Caco-2 (cell line): Measurements from ENCODE around the gene MOV10. TPM values are rescaled to one million over a fixed set of nuclear protein-coding genes. Genes with fewer than 3 reads are reported as not detected.
A peak's percentile ranks its signal among the peaks of the same experiment; 100 is the strongest.

Experiments
- BruUV-seq: library from RNA; stranded (reverse); fragments of 400-500 nt; replicated peaks from 2 replicates; lab custom pipeline; 2021; lab: Mats Ljungman, UMichigan
- CTCF ChIA-PET: fragments of 300-600 bp; sonication (Branson Sonifier 250); formaldehyde crosslinking; loops from one replicate; lab custom pipeline; 2022; ENCODE audit warnings: antibody characterized with exemption; lab: Charles Lee
- POLR2A ChIA-PET: fragments of 300-600 bp; sonication (Branson Sonifier 250); formaldehyde crosslinking; loops from one replicate; lab custom pipeline; 2022; ENCODE audit warnings: antibody characterized with exemption; lab: Charles Lee
- DNase-seq, 2 experiments: peaks; one replicate each; pipeline versions ENCODE4 v3.0.0 to v3.0.0-alpha.2; 2020 to 2022
- H3K27me3 ChIP-seq: replicated peaks from 2 replicates; pipeline ENCODE4 v1.6.0; 2011; ENCODE audit warnings: low read length; ENCODE audit not compliant: control insufficient read depth, insufficient read depth
- H3K36me3 ChIP-seq: 2 replicates; pipeline ENCODE4 v1.5.1; 2011; ENCODE audit warnings: low read length; ENCODE audit not compliant: control insufficient read depth, insufficient read depth
- H3K4me1 ChIP-seq: fragments of 250-450 bp; sonication (Bioruptor Pico); 2 replicates; pipeline ENCODE4 v1.5.1; 2020; ENCODE audit warnings: mild to moderate bottlenecking
- H3K4me3 ChIP-seq: 2 replicates; pipeline ENCODE4 v1.5.1; 2011; ENCODE audit warnings: low read depth, mild to moderate bottlenecking, control low read depth, low read length
- H3K9me3 ChIP-seq: fragments of 250-450 bp; sonication (Bioruptor Pico); 2 replicates; pipeline ENCODE4 v1.5.1; 2020; ENCODE audit warnings: mild to moderate bottlenecking, moderate library complexity
- H3K27ac Mint-ChIP-seq: one replicate; pipeline ENCODE4 v1.8.0; 2022; ENCODE audit warnings: mixed read lengths; ENCODE audit not compliant: unreplicated experiment
- H3K27me3 Mint-ChIP-seq: one replicate; pipeline ENCODE4 v1.8.0; 2022; ENCODE audit warnings: mixed read lengths; ENCODE audit not compliant: insufficient read depth, unreplicated experiment
- H3K36me3 Mint-ChIP-seq: one replicate; pipeline ENCODE4 v1.8.0; 2022; ENCODE audit warnings: mild to moderate bottlenecking, mixed read lengths; ENCODE audit not compliant: insufficient read depth, unreplicated experiment
- H3K4me1 Mint-ChIP-seq: one replicate; pipeline ENCODE4 v1.8.0; 2022; ENCODE audit warnings: low read depth, mixed read lengths; ENCODE audit not compliant: unreplicated experiment
- H3K4me3 Mint-ChIP-seq: one replicate; pipeline ENCODE4 v1.8.0; 2022; ENCODE audit warnings: mild to moderate bottlenecking, moderate library complexity, mixed read lengths; ENCODE audit not compliant: unreplicated experiment
- H3K9me3 Mint-ChIP-seq: one replicate; pipeline ENCODE4 v1.8.0; 2022; ENCODE audit warnings: mixed read lengths; ENCODE audit not compliant: unreplicated experiment
- intact Hi-C: fragments of 100-400 bp; cut with micrococcal nuclease; formaldehyde crosslinking; loops from one replicate; pipeline ENCODE4 v1.10.0; 2022; ENCODE audit not compliant: unreplicated experiment
- total RNA-seq: library from RNA; stranded (reverse); gene quantifications from 2 replicates; pipeline ENCODE4 v1.2.3, GENCODE V29; 2022
- TF ChIP-seq, protein P1 (sequence below), 2 experiments: fragments of 200-600 bp in 1 of 2; IDR thresholded peaks; 1 replicate in 1 of 2; 2 replicates in 1 of 2; pipeline versions ENCODE4 v1.5.1 to v1.8.0; 2011 to 2022; ENCODE audit warnings: antibody characterized with exemption in 1 of 2, control low read depth in 1 of 2, inconsistent platforms in 1 of 2, low read depth in 1 of 2, low read length in 1 of 2, mild to moderate bottlenecking in 1 of 2, moderate library complexity in 1 of 2; ENCODE audit not compliant: insufficient read depth in 1 of 2, severe bottlenecking in 1 of 2, unreplicated experiment in 1 of 2

The MOV10 gene
- total RNA-seq, 1 experiment from 2014 or later, result 102 TPM

GRCh38 chr1:112643080-112643479 lies 31.4 kb upstream of the MOV10 start:
- Histone ChIP-seq H3K4me1 (no peaks in the 10 kb centered on the region), H3K27me3 (no peaks in the 10 kb centered on the region), H3K4me3 (no peak overlapping the region), H3K36me3 (no peaks in the 10 kb centered on the region), H3K9me3 (no peaks in the 10 kb centered on the region)
- H3K4me3 Mint-ChIP-seq, result no peak overlapping the region
- no peaks in the 10 kb centered on the region for H3K9me3 Mint-ChIP-seq
- BruUV-seq, result no TSS peak
- POLR2A ChIA-PET, result no interaction called here
- peaks cover 2% of the 10 kb centered on the region for H3K36me3 Mint-ChIP-seq
- CTCF ChIA-PET, result no interaction called here
- no peaks in the 10 kb centered on the region for H3K27me3 Mint-ChIP-seq
- no peak overlapping the region for H3K27ac Mint-ChIP-seq
- DNase-seq, result no peak
- TF ChIP-seq, protein P1, sequence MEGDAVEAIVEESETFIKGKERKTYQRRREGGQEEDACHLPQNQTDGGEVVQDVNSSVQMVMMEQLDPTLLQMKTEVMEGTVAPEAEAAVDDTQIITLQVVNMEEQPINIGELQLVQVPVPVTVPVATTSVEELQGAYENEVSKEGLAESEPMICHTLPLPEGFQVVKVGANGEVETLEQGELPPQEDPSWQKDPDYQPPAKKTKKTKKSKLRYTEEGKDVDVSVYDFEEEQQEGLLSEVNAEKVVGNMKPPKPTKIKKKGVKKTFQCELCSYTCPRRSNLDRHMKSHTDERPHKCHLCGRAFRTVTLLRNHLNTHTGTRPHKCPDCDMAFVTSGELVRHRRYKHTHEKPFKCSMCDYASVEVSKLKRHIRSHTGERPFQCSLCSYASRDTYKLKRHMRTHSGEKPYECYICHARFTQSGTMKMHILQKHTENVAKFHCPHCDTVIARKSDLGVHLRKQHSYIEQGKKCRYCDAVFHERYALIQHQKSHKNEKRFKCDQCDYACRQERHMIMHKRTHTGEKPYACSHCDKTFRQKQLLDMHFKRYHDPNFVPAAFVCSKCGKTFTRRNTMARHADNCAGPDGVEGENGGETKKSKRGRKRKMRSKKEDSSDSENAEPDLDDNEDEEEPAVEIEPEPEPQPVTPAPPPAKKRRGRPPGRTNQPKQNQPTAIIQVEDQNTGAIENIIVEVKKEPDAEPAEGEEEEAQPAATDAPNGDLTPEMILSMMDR (IDR thresholded peaks at IDR 0.05; ENCODE audit: insufficient read depth in 1 of 2, low read depth in 1 of 2, low read length in 1 of 2, severe bottlenecking in 1 of 2, unreplicated experiment in 1 of 2), result no peak
- peaks cover 2% of the 10 kb centered on the region for H3K4me1 Mint-ChIP-seq
- intact Hi-C loops, result no loop called here

- Mint-ChIP-seq H3K27me3 (no peaks in the 10 kb centered on the region), H3K9me3 (no peaks in the 10 kb centered on the region), H3K36me3 (peaks cover 20% of the 10 kb centered on the region), H3K4me3 (no peak overlapping the region), H3K27ac (peak overlapping the region; percentile 21), H3K4me1 (no peaks in the 10 kb centered on the region)
- BruUV-seq, result no TSS peak
- no peak for DNase-seq
- intact Hi-C loops, result no loop called here
- Histone ChIP-seq H3K9me3 (no peaks in the 10 kb centered on the region), H3K27me3 (no peaks in the 10 kb centered on the region), H3K36me3 (no peaks in the 10 kb centered on the region), H3K4me3 (no peak overlapping the region), H3K4me1 (no peaks in the 10 kb centered on the region)
- TF ChIP-seq, protein P1 (IDR thresholded peaks at IDR 0.05; ENCODE audit: insufficient read depth in 1 of 2, low read depth in 1 of 2, low read length in 1 of 2, severe bottlenecking in 1 of 2, unreplicated experiment in 1 of 2), result no peak
- ChIA-PET POLR2A (no interaction called here), CTCF (no interaction called here)
Measured at GRCh38 chr1:112646225-112646624, 28.2 kb upstream of the MOV10 start.

DNA sequence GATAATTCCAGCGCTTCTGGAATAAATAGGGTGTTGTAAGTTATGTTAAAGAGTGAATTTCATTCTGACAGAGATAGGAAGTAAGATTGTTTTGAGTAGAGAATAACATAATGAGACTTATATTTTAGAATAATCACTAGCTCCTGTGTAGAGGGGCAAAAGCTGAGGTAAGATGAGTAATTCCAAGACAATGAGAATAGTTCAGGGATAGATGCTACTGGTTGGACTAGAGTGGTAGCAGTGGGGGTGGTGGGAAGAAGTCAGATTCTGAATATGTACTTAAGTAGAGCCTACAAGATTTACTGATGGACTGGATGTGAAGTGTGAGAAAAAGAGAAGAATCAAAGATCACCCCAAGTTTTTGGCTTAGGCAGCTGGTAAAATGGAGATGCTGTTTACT lies 23.3 kb upstream of the MOV10 start:
- TF ChIP-seq, protein P1 (IDR thresholded peaks at IDR 0.05; ENCODE audit: insufficient read depth in 1 of 2, low read depth in 1 of 2, low read length in 1 of 2, severe bottlenecking in 1 of 2, unreplicated experiment in 1 of 2), result no peak
- BruUV-seq, result no TSS peak
- Histone ChIP-seq H3K4me3 (no peak overlapping the region), H3K4me1 (no peaks in the 10 kb centered on the region), H3K36me3 (no peaks in the 10 kb centered on the region), H3K27me3 (no peaks in the 10 kb centered on the region), H3K9me3 (no peaks in the 10 kb centered on the region)
- peaks cover 35% of the 10 kb centered on the region for H3K36me3 Mint-ChIP-seq
- no peaks in the 10 kb centered on the region for H3K27me3 Mint-ChIP-seq
- H3K9me3 Mint-ChIP-seq, result no peaks in the 10 kb centered on the region
- H3K4me3 Mint-ChIP-seq, result peak overlapping the region; percentile 17
- no peaks in the 10 kb centered on the region for H3K4me1 Mint-ChIP-seq
- intact Hi-C loops, result no loop called here
- no peak for DNase-seq
- ChIA-PET CTCF (no interaction called here), POLR2A (no interaction called here)
- no peak overlapping the region for H3K27ac Mint-ChIP-seq
